OCI-LY3 (cell line): ENCODE data around the gene CDC14B.
"Not testable (repeated sequence)": the region's sequence is repeated elsewhere in the genome, so short reads cannot be mapped to it uniquely, and the experiment has no call there.

Experiments used
- H2AFZ ChIP-seq: fragments of 200-600, 300-600 bp; shearing (Covaris generic); 2 replicates; pipeline ENCODE4 v1.6.0; 2014; ENCODE audit warnings: antibody characterized with exemption, low read depth, low read length
- H3K27ac ChIP-seq: fragments of 200-600, 300-600 bp; sonication (generic); 2 replicates; pipeline ENCODE4 v1.5.1; 2014; ENCODE audit warnings: mild to moderate bottlenecking, low read length, moderate library complexity, mixed read lengths
- H3K27me3 ChIP-seq: fragments of 200-600, 300-600 bp; sonication (generic); 2 replicates; pipeline ENCODE4 v1.6.1; 2014; ENCODE audit warnings: low read depth, low read length, mixed read lengths
- H3K36me3 ChIP-seq: fragments of 200-600, 300-600 bp; sonication (generic); replicated peaks from 2 replicates; pipeline ENCODE3; 2014; ENCODE audit warnings: low read depth, low read length, mixed read lengths
- H3K4me1 ChIP-seq: fragments of 300-600, 200-600 bp; sonication (generic); 2 replicates; pipeline ENCODE4 v1.6.1; 2014; ENCODE audit warnings: low read length, mixed read lengths
- H3K4me2 ChIP-seq: fragments of 200-600, 300-600 bp; sonication (generic); 2 replicates; pipeline ENCODE4 v1.6.1; 2014; ENCODE audit warnings: low read length, mixed read lengths
- H3K4me3 ChIP-seq: fragments of 300-600, 200-600 bp; sonication (generic); 2 replicates; pipeline ENCODE4 v1.5.1; 2014; ENCODE audit warnings: antibody characterized with exemption, mild to moderate bottlenecking, low read length, moderate library complexity
- H3K79me2 ChIP-seq: fragments of 300-600, 200-600 bp; shearing (Covaris generic); 2 replicates; pipeline ENCODE4 v1.6.1; 2014; ENCODE audit warnings: mild to moderate bottlenecking, low read length, mixed read lengths
- H3K9ac ChIP-seq: fragments of 300-600, 200-600 bp; shearing (Covaris generic); 2 replicates; pipeline ENCODE4 v1.6.0; 2014; ENCODE audit warnings: mild to moderate bottlenecking, low read length, moderate library complexity
- H3K9me3 ChIP-seq: fragments of 200-600, 300-600 bp; shearing (Covaris generic); 2 replicates; pipeline ENCODE4 v1.6.1; 2014; ENCODE audit warnings: low read length, mixed read lengths; ENCODE audit not compliant: insufficient read depth
- H4K20me1 ChIP-seq: fragments of 200-600, 300-600 bp; sonication (generic); 2 replicates; pipeline ENCODE4 v1.6.1; 2016; ENCODE audit warnings: low read length, mixed read lengths; ENCODE audit not compliant: insufficient read depth
- CTCF ChIP-seq: fragments of 200-600, 300-600 bp; sonication (generic); IDR thresholded peaks from 2 replicates; pipeline ENCODE4 v1.5.1; 2014; ENCODE audit warnings: antibody characterized with exemption, low read length, low read depth
- EZH2phosphoT487 ChIP-seq: fragments of 200-600 bp; shearing (Covaris generic); IDR thresholded peaks from 2 replicates; pipeline ENCODE4 v1.6.1; 2018; ENCODE audit warnings: antibody characterized with exemption, mixed run types, low read depth

CDC14B gene

GRCh38 chr9:96596601-96597111, 23.0 kb downstream of the CDC14B start:
- H3K9me3 ChIP-seq: no peaks in the 10 kb centered on the region
- no peaks in the 10 kb centered on the region for H3K36me3 ChIP-seq
- no peak overlapping the region for H3K4me2 ChIP-seq
- H3K4me3 ChIP-seq: no peak overlapping the region
- H3K27ac ChIP-seq: no peak overlapping the region
- H3K9ac ChIP-seq: no peak overlapping the region
- no peak for TF ChIP-seq EZH2phosphoT487
- TF ChIP-seq CTCF: no peak
- no peak overlapping the region for H2AFZ ChIP-seq
- no peaks in the 10 kb centered on the region for H4K20me1 ChIP-seq
- H3K27me3 ChIP-seq: no peaks in the 10 kb centered on the region
- no peaks in the 10 kb centered on the region for H3K4me1 ChIP-seq
- H3K79me2 ChIP-seq: no peaks in the 10 kb centered on the region

- no peak overlapping the region for H3K27ac ChIP-seq
- no peaks in the 10 kb centered on the region for H3K27me3 ChIP-seq
- no peak for TF ChIP-seq EZH2phosphoT487
- TF ChIP-seq CTCF: no peak
- no peaks in the 10 kb centered on the region for H3K79me2 ChIP-seq
- no peak overlapping the region for H3K4me3 ChIP-seq
- no peaks in the 10 kb centered on the region for H4K20me1 ChIP-seq
- no peaks in the 10 kb centered on the region for H3K36me3 ChIP-seq
- no peak overlapping the region for H3K4me2 ChIP-seq
- H3K9ac ChIP-seq: no peak overlapping the region
- H2AFZ ChIP-seq: no peak overlapping the region
- no peaks in the 10 kb centered on the region for H3K9me3 ChIP-seq
- no peaks in the 10 kb centered on the region for H3K4me1 ChIP-seq
Measured at GRCh38 chr9:96587338-96588315, 32.0 kb downstream of the CDC14B start.

- Histone ChIP-seq H3K79me2 (no peaks in the 10 kb centered on the region), H3K4me3 (no peak overlapping the region), H2AFZ (no peak overlapping the region), H4K20me1 (no peaks in the 10 kb centered on the region), H3K36me3 (no peaks in the 10 kb centered on the region), H3K4me2 (no peak overlapping the region), H3K9me3 (no peaks in the 10 kb centered on the region), H3K9ac (no peak overlapping the region), H3K27me3 (no peaks in the 10 kb centered on the region), H3K27ac (no peak overlapping the region), H3K4me1 (peaks cover 8% of the 10 kb centered on the region; the same call in 1 of the 2 replicates)
- TF ChIP-seq CTCF: no peak
- no peak for TF ChIP-seq EZH2phosphoT487
Measured at GRCh38 chr9:96585426-96585825, 34.2 kb downstream of the CDC14B start.

GRCh38 chr9:96582199-96582598, 37.4 kb downstream of the CDC14B start:
- Histone ChIP-seq H3K4me2 (peak overlapping the region; percentile 16; the same call in 1 of the 2 replicates), H2AFZ (0 out of 2 replicates have a peak overlapping the region, but pooled peaks have one; percentile 58)
- H3K4me3 ChIP-seq, H3K36me3 ChIP-seq, H3K4me1 ChIP-seq, H3K79me2 ChIP-seq, H3K27me3 ChIP-seq, H3K9me3 ChIP-seq, H3K9ac ChIP-seq, H3K27ac ChIP-seq, H4K20me1 ChIP-seq: not testable (repeated sequence)
